Measurements from ENCODE around the gene OTUD5.

Gene OTUD5

DNA sequence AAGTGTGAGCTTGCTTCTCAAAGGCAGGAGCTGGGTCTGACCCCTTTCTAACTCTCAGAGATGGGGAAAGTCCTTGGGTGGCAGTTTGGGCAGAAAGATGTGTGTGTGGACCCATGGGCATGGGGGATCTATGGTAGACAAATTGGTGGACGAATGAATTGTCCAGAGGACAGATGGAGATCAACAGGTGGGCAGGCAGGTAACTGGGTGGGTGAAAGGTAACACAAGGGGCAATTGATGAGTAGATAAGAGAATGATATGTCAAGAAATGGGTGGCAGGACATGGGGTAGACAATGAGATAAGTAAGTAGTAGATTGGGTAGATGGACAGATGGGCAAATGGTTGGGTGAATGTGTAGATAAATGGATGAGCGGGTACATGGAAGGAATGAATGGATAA is 17.2 kb upstream of the OTUD5 start:
- Histone ChIP-seq H3K9ac (no peak overlapping the region), H4K20me1 (peaks cover 25% of the 10 kb centered on the region; the same call in 1 of the 2 replicates), H3K36me3 (peaks cover 55% of the 10 kb centered on the region), H3K9me3 (no peaks in the 10 kb centered on the region), H3K27ac (no peak overlapping the region), H3K4me3 (no peak overlapping the region), H3K4me2 (no peak overlapping the region), H3K4me1 (peaks cover 19% of the 10 kb centered on the region), H3K27me3 (peaks cover 45% of the 10 kb centered on the region)
- no peak for TF ChIP-seq Cebpa-rat (IDR thresholded peaks at IDR 0.05)

DNA sequence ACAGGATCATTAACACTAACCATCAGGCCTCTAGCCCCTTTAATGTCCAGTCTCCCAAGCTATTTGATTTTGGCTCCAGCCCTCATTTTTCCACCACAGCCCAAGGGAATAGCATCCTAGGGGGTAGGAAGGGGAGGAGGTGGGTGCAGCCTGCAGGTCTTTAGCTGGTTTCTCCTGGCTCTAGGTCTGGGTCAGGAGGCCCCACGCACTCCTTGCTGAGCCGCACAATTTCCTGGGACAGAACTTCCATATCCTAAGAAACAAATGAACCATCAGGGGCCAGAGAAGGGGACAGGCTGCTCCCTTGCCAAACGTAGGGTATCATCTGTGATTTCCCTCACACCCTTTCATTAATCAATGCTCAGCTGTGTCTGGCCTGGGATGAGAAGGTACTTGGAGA is 16.6 kb upstream of the OTUD5 start:
- Histone ChIP-seq H3K36me3 (peaks cover 52% of the 10 kb centered on the region), H3K4me2 (no peak overlapping the region), H3K4me1 (peaks cover 19% of the 10 kb centered on the region), H4K20me1 (peaks cover 25% of the 10 kb centered on the region; the same call in 1 of the 2 replicates), H3K9ac (no peak overlapping the region), H3K27me3 (peaks cover 49% of the 10 kb centered on the region), H3K27ac (no peak overlapping the region), H3K4me3 (no peak overlapping the region), H3K9me3 (no peaks in the 10 kb centered on the region)
- no peak for TF ChIP-seq Cebpa-rat (IDR thresholded peaks at IDR 0.05)

DNA sequence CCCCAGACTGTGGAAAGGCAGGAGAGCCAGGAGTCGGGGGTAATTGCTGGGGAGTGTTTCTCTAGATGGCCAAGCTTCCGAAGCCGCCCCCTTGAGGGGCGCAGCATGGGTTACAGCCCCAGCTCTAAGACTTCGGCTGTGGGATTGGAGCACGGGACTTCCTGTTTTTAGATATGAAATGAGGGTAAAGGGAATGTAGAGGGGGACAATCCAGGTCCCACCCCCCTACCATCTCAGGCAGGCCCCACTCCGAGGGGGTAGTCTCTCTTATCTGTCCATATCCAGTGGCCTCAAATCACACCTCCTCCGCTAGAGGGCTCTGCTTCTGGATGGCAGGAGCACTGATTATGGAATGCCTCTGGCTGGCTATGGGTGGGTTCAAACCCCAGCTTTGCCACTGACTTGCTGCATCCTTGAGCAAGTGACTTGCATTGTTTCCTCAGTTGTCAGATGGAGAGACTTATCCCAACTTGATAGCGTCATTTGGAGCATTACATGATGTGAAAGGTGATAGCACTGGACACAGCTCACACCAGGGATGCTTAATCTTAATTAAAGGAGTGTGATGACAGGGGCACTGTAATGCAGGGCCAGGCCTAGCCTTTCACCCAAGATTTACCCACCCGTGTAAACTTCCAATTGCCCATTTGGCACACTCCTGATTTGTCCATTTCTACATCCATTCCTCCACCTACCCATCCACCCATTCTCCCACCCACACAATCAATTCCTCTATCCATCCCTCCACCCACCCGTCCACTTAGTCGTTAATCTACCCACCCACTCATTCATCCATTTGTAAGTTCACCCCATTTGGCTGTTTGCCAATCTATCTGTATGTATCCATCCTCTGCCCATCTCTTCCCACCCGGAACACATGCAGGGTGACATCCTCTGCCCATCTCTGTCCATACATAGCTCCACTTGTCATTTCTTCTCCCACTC is 15.1 kb upstream of the OTUD5 start:
- peaks cover 36% of the 10 kb centered on the region for H3K36me3 ChIP-seq
- no peaks in the 10 kb centered on the region for H3K9me3 ChIP-seq
- H3K4me3 ChIP-seq: no peak overlapping the region; the same call in 1 of the 2 replicates
- H3K4me2 ChIP-seq: peak overlapping the region; percentile 65
- no peak overlapping the region for H3K9ac ChIP-seq
- H3K27ac ChIP-seq: no peak overlapping the region
- no peak for TF ChIP-seq Cebpa-rat (IDR thresholded peaks at IDR 0.05)
- H3K27me3 ChIP-seq: peaks cover 54% of the 10 kb centered on the region
- H4K20me1 ChIP-seq: peaks cover 25% of the 10 kb centered on the region; the same call in 1 of the 2 replicates
- H3K4me1 ChIP-seq: peaks cover 19% of the 10 kb centered on the region

DNA sequence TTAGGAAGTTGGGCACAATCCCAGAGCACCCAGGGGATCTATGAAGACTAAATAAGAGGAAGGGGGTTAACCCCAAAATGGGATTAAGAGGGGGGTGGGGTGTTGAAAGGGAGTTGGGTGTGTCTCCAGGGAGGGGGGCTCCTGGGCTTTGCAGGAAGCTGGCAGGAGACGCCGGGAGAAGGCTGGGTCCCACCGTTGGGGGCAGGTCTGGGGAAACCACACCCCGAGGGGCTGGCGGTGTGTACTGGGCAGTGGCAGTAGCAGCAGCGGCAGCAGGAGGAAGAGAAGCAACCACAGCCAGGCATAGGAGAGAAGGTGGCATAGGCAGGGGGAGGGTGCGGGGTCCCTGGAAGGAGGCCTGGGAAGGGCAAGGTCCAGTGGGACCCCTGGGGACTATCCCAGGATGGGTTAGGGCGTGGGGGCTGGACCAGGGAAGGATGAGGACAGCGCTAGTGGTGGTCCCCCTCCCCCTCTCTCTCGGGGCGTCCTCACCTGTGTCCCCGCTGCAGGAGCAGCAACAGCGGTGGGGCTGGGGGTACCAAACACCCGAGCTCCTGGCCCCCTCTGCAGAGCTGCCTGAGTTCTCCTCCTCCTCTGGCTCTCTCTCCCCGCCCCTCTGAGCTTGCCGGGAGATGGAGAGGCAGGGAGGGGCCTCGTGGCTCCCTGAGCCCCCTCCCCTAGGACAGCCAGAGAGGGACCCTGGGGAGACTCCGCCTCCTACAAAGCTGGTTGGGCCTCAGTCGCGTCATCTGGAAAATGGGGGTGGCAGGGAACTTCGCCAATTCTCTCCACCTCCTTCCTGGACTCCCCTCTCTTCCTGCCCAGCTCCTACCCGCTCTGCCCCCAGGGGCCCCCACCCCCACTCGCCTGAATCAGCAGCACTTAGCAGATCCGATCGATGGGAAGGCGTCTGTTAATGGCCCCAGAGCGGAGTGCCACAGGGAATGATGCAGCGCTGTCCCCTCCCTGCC is 14.1 kb upstream of the OTUD5 start, which contains the start of gene KCND1:
Gene KCND1, minus strand, starts transcription at position 596 of the 971 bp plus-strand sequence. CDS start 1,573 bp downstream, outside the sequence.
- Histone ChIP-seq H3K4me1 (peaks cover 19% of the 10 kb centered on the region), H3K9ac (no peak within 1 kb of the TSS), H3K9me3 (no peaks in the 10 kb centered on the region), H3K27me3 (peaks cover 59% of the 10 kb centered on the region), H3K4me3 (no peak within 1 kb of the TSS; the same call in 1 of the 2 replicates), H3K4me2 (peak within 1 kb of the TSS; percentile 65), H3K36me3 (peaks cover 28% of the 10 kb centered on the region), H3K27ac (no peak within 1 kb of the TSS), H4K20me1 (peaks cover 27% of the 10 kb centered on the region; the same call in 1 of the 2 replicates)
- no peak for TF ChIP-seq Cebpa-rat (IDR thresholded peaks at IDR 0.05)

DNA sequence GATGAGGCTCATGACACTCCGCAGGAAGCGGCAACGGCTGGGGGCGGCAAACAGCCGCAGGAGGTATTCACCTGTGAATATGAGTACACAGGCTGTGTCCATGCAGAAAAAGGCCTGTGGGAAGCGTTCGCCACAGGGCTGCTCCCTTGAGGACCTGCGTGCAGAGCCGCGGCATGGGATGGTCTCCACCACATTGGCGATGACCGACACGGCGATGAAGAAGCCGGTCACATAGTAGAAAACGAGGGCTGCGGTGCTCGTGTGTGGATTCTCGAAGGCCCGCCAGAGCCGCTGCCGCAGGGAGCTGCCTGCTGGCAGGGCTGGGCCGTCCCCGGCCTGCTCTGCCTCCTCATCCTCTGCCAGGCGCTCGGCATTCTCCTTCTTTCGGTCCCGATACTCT is 12.1 kb upstream of the OTUD5 start:
- H3K36me3 ChIP-seq: peaks cover 13% of the 10 kb centered on the region; the same call in 1 of the 2 replicates
- no peak overlapping the region for H3K27ac ChIP-seq
- no peak overlapping the region for H3K9ac ChIP-seq
- peaks cover 23% of the 10 kb centered on the region; the same call in 1 of the 2 replicates for H4K20me1 ChIP-seq
- H3K4me2 ChIP-seq: no peak overlapping the region
- no peaks in the 10 kb centered on the region for H3K9me3 ChIP-seq
- peaks cover 58% of the 10 kb centered on the region for H3K27me3 ChIP-seq
- H3K4me1 ChIP-seq: peaks cover 19% of the 10 kb centered on the region
- H3K4me3 ChIP-seq: no peak overlapping the region
- no peak for TF ChIP-seq Cebpa-rat (IDR thresholded peaks at IDR 0.05)

DNA sequence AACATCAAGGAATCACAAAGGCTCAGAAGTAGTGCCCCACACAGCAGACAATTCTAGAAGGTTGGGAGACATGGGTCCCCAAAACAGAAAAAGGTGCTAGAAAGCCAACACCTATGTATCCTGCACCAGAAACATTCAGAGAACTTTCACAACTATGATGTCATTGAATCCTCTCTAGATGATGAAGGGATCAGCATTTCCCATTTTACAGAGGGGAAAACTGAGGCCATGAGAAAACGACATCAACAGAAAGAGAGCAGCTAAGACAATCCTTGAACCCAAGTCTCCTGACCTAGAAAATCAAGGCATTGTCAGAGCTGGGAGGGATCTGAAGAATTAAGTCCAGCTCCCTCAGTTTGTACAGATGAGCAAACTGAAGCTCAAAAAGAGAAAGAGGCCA is 11.0 kb upstream of the OTUD5 start:
- H3K9ac ChIP-seq: no peak overlapping the region
- peaks cover 54% of the 10 kb centered on the region for H3K27me3 ChIP-seq
- no peak for TF ChIP-seq Cebpa-rat (IDR thresholded peaks at IDR 0.05)

DNA sequence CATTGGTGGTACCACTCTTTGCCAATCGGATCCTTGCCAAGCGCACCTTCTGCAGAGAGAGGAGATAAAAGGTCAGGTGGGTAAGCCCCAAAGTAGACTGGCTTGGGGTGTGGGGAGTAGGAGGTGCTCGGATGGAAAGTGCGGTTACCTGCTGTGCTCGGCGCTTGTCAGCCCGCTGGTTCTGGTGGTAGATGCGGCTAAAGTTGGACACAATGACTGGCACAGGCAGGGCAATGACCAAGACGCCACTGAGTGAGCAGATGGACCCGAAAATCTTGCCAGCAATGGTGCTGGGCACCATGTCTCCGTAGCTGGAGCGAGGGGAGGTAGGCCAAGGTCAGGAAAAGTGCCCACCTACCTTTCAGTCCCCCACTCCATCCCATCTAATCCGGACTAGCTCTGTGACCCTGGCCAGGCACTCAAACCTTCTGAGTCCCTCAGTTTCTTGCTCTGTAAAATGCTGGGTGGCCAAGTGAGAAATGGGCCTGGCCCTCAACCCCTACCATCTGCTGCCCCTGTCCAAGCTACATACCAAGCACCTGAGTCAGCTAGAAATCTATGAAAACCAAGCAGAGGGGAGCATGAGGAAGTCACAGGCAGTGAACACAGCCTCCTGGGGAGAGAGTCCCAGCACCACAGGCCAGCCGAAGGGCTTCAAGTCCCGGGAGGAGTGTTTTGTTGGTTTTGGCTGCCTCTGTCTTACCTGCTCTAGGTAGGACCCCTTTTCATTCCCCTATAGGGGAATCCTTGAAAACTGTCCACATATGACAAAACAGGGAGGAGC is 9.6 kb upstream of the OTUD5 start:
- H3K9ac ChIP-seq: no peak overlapping the region
- no peak overlapping the region for H3K27ac ChIP-seq
- H3K4me1 ChIP-seq: peaks cover 21% of the 10 kb centered on the region
- H3K36me3 ChIP-seq: peaks cover 5% of the 10 kb centered on the region; the same call in 1 of the 2 replicates
- no peak for TF ChIP-seq Cebpa-rat (IDR thresholded peaks at IDR 0.05)
- peaks cover 7% of the 10 kb centered on the region; the same call in 1 of the 2 replicates for H4K20me1 ChIP-seq
- no peak overlapping the region for H3K4me3 ChIP-seq
- H3K27me3 ChIP-seq: peaks cover 61% of the 10 kb centered on the region
- H3K4me2 ChIP-seq: no peak overlapping the region
- no peaks in the 10 kb centered on the region for H3K9me3 ChIP-seq

More for the DNA sequence above, 11.0 kb upstream of the OTUD5 start:
- no peak overlapping the region for H3K27ac ChIP-seq
- H3K4me3 ChIP-seq: no peak overlapping the region
- H3K4me1 ChIP-seq: peaks cover 23% of the 10 kb centered on the region
- peaks cover 15% of the 10 kb centered on the region; the same call in 1 of the 2 replicates for H4K20me1 ChIP-seq
- H3K9me3 ChIP-seq: no peaks in the 10 kb centered on the region
- peaks cover 5% of the 10 kb centered on the region; the same call in 1 of the 2 replicates for H3K36me3 ChIP-seq
- no peak overlapping the region for H3K4me2 ChIP-seq

DNA sequence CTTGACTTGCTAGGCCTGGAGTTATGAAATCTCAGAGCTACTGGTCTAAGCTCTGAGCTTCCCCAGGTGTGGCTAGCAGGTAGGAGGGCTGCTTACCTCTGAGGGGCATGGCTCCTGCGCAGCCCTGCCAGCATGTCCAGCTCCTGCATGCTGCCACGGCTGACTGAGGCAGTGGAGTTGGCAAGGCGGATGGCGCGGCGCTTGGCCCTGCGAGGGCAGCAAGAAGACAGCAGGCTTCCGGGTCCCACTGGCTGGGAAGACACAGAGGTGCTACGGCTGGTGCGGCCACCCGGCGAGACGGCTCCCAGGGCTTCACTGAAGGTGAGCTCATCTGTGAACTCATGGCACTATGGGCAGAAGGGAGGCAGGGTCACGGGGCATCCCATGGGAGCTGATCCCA is 8.6 kb upstream of the OTUD5 start:
- TF ChIP-seq Cebpa-rat (IDR thresholded peaks at IDR 0.05): no peak

More for the DNA sequence above, 8.6 kb upstream of the OTUD5 start:
- Histone ChIP-seq H4K20me1 (peaks cover 7% of the 10 kb centered on the region; the same call in 1 of the 2 replicates), H3K36me3 (peaks cover 5% of the 10 kb centered on the region; the same call in 1 of the 2 replicates), H3K9me3 (no peaks in the 10 kb centered on the region), H3K27ac (no peak overlapping the region), H3K4me2 (no peak overlapping the region), H3K4me1 (peaks cover 11% of the 10 kb centered on the region), H3K27me3 (peaks cover 70% of the 10 kb centered on the region), H3K9ac (no peak overlapping the region), H3K4me3 (no peak overlapping the region)

All from BLaER1 (cell line).